Stimulated activated CD8-positive, alpha-beta memory T cell treated with anti-CD3 and anti-CD28 coated beads, Interleukin-7, amount 100 ng/mL, for 24 hours (primary cell): ENCODE data around the gene LIPC.

Experiments
- DNase-seq: peaks from one replicate; pipeline ENCODE4 v3.0.0-alpha.2; 2020; ENCODE audit warnings: low read depth

LIPC gene

GRCh38 chr15:58556028-58556361 is 124.2 kb downstream of the LIPC start:
- no peak for DNase-seq

DNA sequence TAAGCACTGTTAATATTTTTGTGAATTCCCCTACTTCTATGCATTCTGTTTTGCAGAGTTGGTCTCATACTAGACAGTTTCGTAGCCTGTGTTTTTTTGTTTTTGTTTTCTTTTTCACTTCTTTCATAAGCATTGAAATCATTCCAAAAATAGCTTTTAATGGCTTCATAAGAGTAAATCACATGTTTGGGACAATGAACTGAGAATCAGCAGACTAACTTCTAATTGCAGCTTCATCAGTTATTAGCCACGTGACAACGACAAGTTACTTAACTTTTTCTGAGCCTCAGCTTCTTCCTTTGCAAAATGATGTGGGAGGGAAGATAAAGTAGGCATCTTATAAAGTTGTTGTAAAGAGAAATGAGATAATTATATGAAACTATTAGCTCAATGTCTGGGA is 124.8 kb downstream of the LIPC start:
- DNase-seq, result no peak

DNA sequence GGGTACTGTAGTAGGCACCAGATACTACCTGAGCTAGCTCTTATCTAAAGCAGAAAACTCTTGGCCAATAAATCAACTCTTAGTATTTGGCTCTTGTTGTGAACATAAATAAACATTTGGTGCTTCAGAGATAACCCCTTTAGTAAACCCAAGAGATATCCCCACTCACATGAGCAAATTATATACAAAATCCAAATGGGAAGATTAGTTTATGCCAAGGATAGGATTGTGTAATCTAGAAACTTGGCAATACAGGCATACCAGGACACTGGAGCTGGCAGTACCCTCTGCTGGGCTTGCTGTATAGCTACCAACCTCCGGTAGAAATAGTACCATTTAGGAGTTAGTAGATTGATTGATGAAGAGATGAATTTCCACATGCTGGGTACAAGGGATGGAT is 127.0 kb downstream of the LIPC start:
- DNase-seq, result no peak

GRCh38 chr15:58559904-58560588 is 128.3 kb downstream of the LIPC start:
- DNase-seq, result no peak

DNA sequence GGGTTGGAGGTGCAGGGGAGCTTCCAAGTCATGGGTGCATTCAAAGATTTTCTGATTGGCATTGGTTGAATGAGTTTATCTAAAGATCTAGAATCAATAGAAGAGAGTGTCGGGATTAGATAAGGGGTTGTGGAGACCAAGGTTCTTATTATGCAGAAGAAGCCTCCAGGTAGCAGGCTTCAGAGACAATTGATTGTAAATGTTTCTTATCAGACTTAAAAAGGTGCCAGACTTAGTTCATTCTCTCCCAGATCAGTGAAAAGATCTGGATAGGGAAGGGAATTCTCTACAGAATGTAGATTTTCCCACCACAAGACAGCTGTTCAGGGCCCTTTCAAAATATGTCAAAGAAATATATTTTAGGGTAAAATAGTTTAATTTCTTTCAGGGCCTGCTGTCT is 129.5 kb downstream of the LIPC start:
- DNase-seq, result no peak

GRCh38 chr15:58562135-58562534 is 130.3 kb downstream of the LIPC start:
- no peak for DNase-seq

- DNase-seq, result no peak
These were observed 133.2 kb downstream of the LIPC start for GRCh38 chr15:58564981-58565380.

- DNase-seq, result no peak
These were observed 133.8 kb downstream of the LIPC start for GRCh38 chr15:58565619-58566018.

GRCh38 chr15:58566029-58566428 is 134.2 kb downstream of the LIPC start:
- DNase-seq, result no peak

DNA sequence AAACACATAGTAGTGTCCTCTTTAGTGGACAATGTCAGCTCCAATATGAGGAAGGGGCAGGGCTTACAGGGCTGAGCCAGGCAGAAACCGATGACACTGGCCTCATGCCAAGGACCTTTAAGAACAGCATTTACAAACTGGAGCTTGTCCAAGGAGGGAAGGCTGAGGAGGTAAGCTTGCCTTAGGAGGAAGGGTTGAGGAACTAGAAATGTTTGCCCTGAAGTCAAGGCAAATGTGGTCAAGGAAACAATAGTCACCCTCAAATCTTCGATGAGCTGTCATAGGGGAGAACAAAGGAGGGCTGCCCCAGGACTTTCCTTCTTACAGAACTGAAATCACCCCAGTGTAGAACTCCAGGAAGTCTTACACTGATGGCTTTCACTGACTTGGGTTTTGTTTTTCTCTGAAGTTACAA is 136.4 kb downstream of the LIPC start:
- DNase-seq, result no peak

DNA sequence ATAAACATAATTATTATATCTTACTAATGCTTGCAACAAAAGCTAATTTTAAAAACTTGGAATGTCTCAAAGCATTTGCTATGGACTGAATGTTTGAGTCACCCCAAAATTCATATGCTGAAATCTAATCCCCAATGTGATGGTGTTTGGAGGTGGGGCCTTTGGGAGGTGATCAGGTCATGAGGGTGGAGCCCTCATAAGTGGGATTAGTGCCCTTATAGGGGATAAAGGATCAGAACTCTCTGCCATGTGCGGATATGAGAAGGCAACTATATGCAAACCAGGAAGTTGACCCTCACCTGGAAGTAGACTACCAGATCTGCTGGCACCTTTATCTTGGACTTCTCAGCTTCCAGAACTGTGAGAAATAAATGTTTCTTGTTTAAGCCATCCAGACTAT is 137.7 kb downstream of the LIPC start:
- no peak for DNase-seq

- no peak for DNase-seq
These were observed 139.7 kb downstream of the LIPC start for GRCh38 chr15:58571491-58571890.

DNA sequence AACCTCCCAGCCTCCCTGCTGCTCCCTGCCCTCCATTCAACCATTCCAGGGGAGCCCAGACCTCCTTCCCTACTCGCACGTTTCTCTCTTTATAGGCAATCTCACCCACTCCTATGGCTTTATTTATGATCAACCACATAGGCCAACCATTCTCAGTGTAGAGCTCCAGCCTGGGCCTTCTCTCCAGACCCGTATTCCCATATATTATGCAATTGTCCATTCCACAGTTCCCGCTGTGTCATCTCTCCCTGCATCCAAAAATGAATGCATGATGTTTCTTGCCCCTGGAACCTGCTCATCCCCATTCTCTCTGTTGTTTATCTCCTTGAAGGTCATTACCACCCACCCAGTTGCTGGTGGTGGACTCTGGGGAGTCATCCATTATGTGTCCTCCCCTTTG is 140.7 kb downstream of the LIPC start:
- no peak for DNase-seq

GRCh38 chr15:58573270-58573669 is 141.5 kb downstream of the LIPC start:
- no peak for DNase-seq

- no peak for DNase-seq
These were observed 142.8 kb downstream of the LIPC start for GRCh38 chr15:58574631-58575030.

DNA sequence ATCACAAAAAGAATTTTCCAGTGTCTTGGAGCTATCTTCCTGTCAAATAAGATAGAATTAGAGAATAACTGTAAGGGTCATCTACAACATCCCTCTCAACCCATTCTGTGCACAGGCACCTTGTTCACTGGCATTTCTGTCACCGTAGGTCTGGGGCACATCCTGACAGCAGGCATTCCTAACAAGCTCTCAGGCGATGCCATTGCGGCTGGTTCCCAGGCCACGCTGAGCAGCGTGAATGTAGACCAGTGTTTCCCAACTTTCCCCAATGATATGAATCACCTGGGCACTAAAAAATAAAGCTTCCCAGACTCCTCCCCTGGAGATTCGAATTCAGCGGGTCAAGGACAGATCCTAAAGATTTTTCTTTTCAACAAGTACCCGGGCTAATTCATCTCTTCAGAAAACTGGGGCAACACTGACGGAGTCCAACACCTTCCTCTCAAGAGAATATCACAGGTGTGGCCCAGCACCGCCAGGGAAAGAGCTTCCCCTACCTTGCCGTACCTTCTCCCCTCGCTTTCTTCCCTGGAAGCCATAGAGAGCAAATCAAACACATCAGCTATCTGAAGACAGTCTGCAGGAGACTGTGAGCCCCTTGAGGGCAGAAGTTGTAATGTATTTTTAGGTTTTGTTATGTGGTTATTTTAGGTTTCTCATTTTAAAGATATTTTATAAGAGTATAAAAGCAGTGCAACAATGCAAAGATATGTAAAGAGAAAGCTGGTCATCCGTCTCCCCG is 143.4 kb downstream of the LIPC start:
- no peak for DNase-seq

DNA sequence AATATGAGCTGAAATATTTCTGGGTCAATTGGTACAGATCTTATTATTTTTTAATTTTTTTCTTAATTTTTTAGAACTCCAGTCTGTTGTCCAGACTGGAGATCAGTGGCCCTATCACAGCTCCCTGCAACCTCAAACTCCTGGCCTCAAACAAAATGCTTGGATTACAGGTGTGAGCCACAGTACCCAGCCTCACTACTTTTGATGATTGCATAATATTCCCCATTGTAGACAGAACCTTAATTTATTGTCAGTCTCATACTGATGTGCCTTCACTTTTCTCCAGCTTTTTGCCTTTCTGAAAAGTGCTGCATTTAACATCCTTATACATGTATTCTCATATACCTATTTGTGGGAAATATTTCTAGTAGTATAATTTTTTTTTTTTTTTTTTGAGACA is 144.9 kb downstream of the LIPC start:
- DNase-seq, result no peak

GRCh38 chr15:58582160-58582559 is 150.4 kb downstream of the LIPC start:
- DNase-seq, result no peak

GRCh38 chr15:58583171-58583908 is 151.5 kb downstream of the LIPC start:
- no peak for DNase-seq

- DNase-seq, result no peak
These were observed 153.1 kb downstream of the LIPC start for GRCh38 chr15:58584789-58585461.

DNA sequence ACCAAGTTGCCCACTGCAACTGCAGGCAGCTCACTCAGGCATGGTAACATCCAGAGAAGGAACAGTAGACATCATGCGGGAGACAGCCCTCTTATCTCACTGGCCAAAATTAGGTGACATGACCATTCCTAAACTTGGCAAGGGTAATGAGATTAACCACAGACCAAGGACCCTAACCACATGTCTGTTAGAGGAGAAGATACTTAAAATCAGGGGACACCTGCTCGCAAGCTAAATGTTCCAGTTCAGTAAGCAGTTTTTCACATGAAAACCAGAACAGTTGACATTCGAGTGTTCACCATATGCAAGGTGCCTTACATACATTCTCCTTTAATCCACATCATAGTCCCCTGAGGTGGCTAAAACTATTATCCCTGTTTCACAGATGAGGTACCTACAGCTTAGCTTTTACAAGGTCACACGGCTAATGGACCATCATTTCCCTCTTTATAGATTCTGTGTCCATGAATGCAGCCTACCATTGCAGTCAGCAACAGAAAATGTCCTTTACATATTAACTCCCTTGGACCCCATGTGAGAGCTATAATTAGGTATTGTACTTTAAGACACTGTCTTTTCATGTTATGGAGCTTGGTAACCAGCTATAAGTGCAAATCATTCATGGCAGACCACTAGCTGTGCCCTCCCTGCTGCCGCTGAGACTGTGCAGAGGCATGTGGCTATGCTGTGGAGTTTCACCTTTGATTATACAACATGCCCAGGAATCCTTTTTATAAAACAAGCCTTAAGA is 154.1 kb downstream of the LIPC start:
- no peak for DNase-seq

DNA sequence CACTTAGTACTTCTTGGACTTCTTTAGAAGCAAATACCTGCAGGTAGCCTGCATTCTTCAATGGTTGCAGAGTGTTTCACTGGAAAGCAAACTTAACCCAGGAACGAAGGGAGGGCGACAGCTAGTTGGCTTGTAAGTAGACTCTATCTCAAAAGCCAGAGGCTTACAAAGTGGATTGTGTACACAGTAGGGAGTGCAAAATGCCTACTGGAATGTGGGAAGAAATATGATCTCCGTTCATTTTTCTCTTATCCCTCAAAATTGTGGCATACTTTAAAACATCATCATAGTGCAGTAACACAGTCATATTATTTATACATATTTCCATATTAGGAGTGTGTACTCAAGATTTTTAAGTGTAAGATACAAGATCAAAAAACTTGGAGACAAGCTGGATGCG is 155.7 kb downstream of the LIPC start:
- no peak for DNase-seq
